Endothelial cell of umbilical vein (primary cell): ENCODE measurements around the gene AFP. TPM values are rescaled to one million over a fixed set of nuclear protein-coding genes. Genes with fewer than 3 reads are reported as not detected.

Experiments used
- BruUV-seq: library from RNA; stranded (reverse); fragments of 400-500 nt; replicated peaks from 2 replicates; lab custom pipeline; 2021; lab: Mats Ljungman, UMichigan
- CTCF ChIA-PET: fragments of 300-600, 350-600 bp; sonication (Branson Sonifier 250); formaldehyde crosslinking; loops from one replicate; lab custom pipeline; 2021; ENCODE audit warnings: antibody characterized with exemption, inconsistent platforms; lab: Charles Lee
- POLR2A ChIA-PET: fragments of 300-600, 350-600 bp; sonication (Branson Sonifier 250); formaldehyde crosslinking; loops from one replicate; lab custom pipeline; 2021; ENCODE audit warnings: antibody characterized with exemption, inconsistent platforms; lab: Charles Lee
- DNase-seq: peaks from one replicate; pipeline ENCODE4 v3.0.0-alpha.2; 2011; ENCODE audit warnings: low read depth, low spot score
- FAIRE-seq: peaks from 2 replicates; lab custom pipeline; 2011; peaks lifted over from hg19 to GRCh38; lab: Jason Lieb, UNC
- H2AFZ ChIP-seq: 2 replicates; pipeline ENCODE4 v1.6.0; 2012; ENCODE audit warnings: low read depth, low read length, control low read depth, inconsistent platforms
- H3K27ac ChIP-seq: 2 replicates; pipeline ENCODE4 v1.5.1; 2011; ENCODE audit warnings: low read depth, mild to moderate bottlenecking, control low read depth, low read length, moderate library complexity; ENCODE audit not compliant: insufficient read depth
- H3K27me3 ChIP-seq, 2 experiments: 2 replicates each; pipeline versions ENCODE4 v1.6.0 to v1.6.1; 2011; ENCODE audit warnings: low read length in 2 of 2, mixed read lengths in 1 of 2; ENCODE audit not compliant: control insufficient read depth in 2 of 2, insufficient read depth in 2 of 2
- H3K36me3 ChIP-seq, 2 experiments: 2 replicates in 1 of 2; 3 replicates in 1 of 2; pipeline ENCODE4 v1.5.1; 2011; ENCODE audit warnings: low read length in 2 of 2, mild to moderate bottlenecking in 1 of 2, moderate library complexity in 1 of 2; ENCODE audit not compliant: control insufficient read depth in 2 of 2, insufficient read depth in 2 of 2; ENCODE audit errors: extremely low read depth in 1 of 2
- H3K4me1 ChIP-seq: 3 replicates; pipeline ENCODE4 v1.5.1; 2011; ENCODE audit warnings: mild to moderate bottlenecking, low read length; ENCODE audit not compliant: control insufficient read depth, insufficient read depth; ENCODE audit errors: extremely low read depth
- H3K4me2 ChIP-seq: 2 replicates; pipeline ENCODE4 v1.6.1; 2011; ENCODE audit warnings: low read length, control low read depth, mixed read lengths; ENCODE audit not compliant: insufficient read depth
- H3K4me3 ChIP-seq, 3 experiments: fragments of 200-600 bp in 1 of 3; sonication (generic), shearing (Covaris generic) in 1 of 3; replicated peaks in 1 of 3; 2 replicates each; pipeline ENCODE4 v1.5.1; 2011 to 2016; ENCODE audit warnings: control low read depth in 3 of 3, low read length in 3 of 3, mild to moderate bottlenecking in 2 of 3, inconsistent platforms in 1 of 3, low read depth in 1 of 3, moderate library complexity in 1 of 3; ENCODE audit not compliant: insufficient read depth in 1 of 3
- H3K79me2 ChIP-seq: 2 replicates; pipeline ENCODE4 v1.6.0; 2012; ENCODE audit warnings: low read length, inconsistent platforms; ENCODE audit not compliant: control insufficient read depth, insufficient read depth
- H3K9ac ChIP-seq: replicated peaks from 2 replicates; pipeline ENCODE3; 2011; ENCODE audit warnings: low read length, control low read depth; ENCODE audit not compliant: insufficient read depth; ENCODE audit errors: extremely low read depth
- H3K9me1 ChIP-seq: replicated peaks from 3 replicates; pipeline ENCODE4 v1.6.0; 2011; ENCODE audit warnings: mild to moderate bottlenecking, low read length; ENCODE audit not compliant: control insufficient read depth, insufficient read depth; ENCODE audit errors: extremely low read depth
- H3K9me3 ChIP-seq: replicated peaks from 2 replicates; pipeline ENCODE4 v1.5.1; 2012; ENCODE audit warnings: low read length, inconsistent platforms; ENCODE audit not compliant: control insufficient read depth, insufficient read depth
- H4K20me1 ChIP-seq: replicated peaks from 2 replicates; pipeline ENCODE3; 2011; ENCODE audit warnings: mild to moderate bottlenecking, low read length; ENCODE audit not compliant: control insufficient read depth, insufficient read depth; ENCODE audit errors: extremely low read depth
- FOS ChIP-seq: IDR thresholded peaks from 2 replicates; pipeline ENCODE4 v1.6.1; 2011; ENCODE audit warnings: mild to moderate bottlenecking, low read length, moderate library complexity, borderline replicate concordance; ENCODE audit not compliant: insufficient read depth
- GATA2 ChIP-seq: IDR thresholded peaks from 2 replicates; pipeline ENCODE4 v1.7.0; 2011; ENCODE audit warnings: low read depth, mild to moderate bottlenecking, moderate library complexity, mixed read lengths, low read length; ENCODE audit not compliant: insufficient read length, insufficient read depth
- JUN ChIP-seq: IDR thresholded peaks from 2 replicates; pipeline ENCODE4 v1.6.1; 2011; ENCODE audit warnings: borderline replicate concordance, low read depth; ENCODE audit not compliant: insufficient read length, insufficient read depth
- POLR2A ChIP-seq: IDR thresholded peaks from 2 replicates; pipeline ENCODE4 v1.6.1; 2012; ENCODE audit warnings: low read depth, mild to moderate bottlenecking, control low read depth, low read length
- dilution Hi-C: fragments of 300-500 bp; cut with MboI; formaldehyde crosslinking; loops from one replicate; pipeline ENCODE4 v1.15.0; 2019; ENCODE audit warnings: low sequenced_read_pairs; ENCODE audit not compliant: extremely low pct_ligation_motif_present
- intact Hi-C: fragments of 100-400 bp; cut with micrococcal nuclease; formaldehyde crosslinking; loops from one replicate; pipeline ENCODE4 v1.10.0; 2022
- polyA plus RNA-seq, 4 experiments: library from polyadenylated mRNA; depleted of rRNA in 3 of 4; stranded (reverse) in 3 of 4; unstranded in 1 of 4; fragments of >200 nt; gene quantifications; 2 replicates each; pipeline versions ENCODE4 v1.2.1 to v1.2.3, GENCODE V29; 2011 to 2012; ENCODE audit warnings: missing spikeins in 1 of 4
- total RNA-seq: library from RNA; stranded (reverse); gene quantifications from 2 replicates; pipeline ENCODE4 v1.2.3, GENCODE V29; 2021

Gene AFP
- total and polyA plus RNA-seq, 2 donors (not counting 3 experiments of a cell fraction or from before 2014, with no cell fraction given): not detected

DNA sequence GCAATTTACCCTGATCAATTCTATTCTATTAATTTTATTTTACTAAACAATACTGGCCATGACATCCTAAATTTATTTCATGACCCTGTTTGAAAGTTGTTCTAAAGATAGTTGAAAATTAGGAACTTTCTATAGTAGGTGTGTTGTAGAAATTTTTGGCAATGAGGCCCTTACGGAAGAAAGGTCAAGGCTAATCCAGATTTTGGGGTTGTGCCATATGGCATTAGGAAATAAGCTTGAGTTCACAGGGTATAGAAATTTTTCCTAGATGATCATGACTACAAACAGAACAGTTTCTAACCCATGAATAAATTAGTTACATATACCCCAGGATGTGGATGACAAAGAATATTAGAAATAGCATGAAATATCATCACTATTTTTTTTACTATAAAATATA lies 39.7 kb upstream of the AFP start:
- Histone ChIP-seq H3K27ac (no peak overlapping the region), H2AFZ (no peak overlapping the region), H3K9ac (no peak overlapping the region), H3K36me3 (no peaks in the 10 kb centered on the region), H4K20me1 (no peaks in the 10 kb centered on the region), H3K4me2 (no peak overlapping the region), H3K4me3 (no peak overlapping the region), H3K9me1 (no peaks in the 10 kb centered on the region), H3K4me1 (no peaks in the 10 kb centered on the region), H3K79me2 (no peaks in the 10 kb centered on the region), H3K27me3 (peaks cover 0 to 5% of the 10 kb centered on the region in 2 experiments), H3K9me3 (no peaks in the 10 kb centered on the region)
- no peak for DNase-seq
- dilution Hi-C loops: no loop called here
- no peak for TF ChIP-seq POLR2A
- no TSS peak for BruUV-seq
- intact Hi-C loops: no loop called here
- no peak for FAIRE-seq
- ChIA-PET CTCF (no interaction called here), POLR2A (no interaction called here)

DNA sequence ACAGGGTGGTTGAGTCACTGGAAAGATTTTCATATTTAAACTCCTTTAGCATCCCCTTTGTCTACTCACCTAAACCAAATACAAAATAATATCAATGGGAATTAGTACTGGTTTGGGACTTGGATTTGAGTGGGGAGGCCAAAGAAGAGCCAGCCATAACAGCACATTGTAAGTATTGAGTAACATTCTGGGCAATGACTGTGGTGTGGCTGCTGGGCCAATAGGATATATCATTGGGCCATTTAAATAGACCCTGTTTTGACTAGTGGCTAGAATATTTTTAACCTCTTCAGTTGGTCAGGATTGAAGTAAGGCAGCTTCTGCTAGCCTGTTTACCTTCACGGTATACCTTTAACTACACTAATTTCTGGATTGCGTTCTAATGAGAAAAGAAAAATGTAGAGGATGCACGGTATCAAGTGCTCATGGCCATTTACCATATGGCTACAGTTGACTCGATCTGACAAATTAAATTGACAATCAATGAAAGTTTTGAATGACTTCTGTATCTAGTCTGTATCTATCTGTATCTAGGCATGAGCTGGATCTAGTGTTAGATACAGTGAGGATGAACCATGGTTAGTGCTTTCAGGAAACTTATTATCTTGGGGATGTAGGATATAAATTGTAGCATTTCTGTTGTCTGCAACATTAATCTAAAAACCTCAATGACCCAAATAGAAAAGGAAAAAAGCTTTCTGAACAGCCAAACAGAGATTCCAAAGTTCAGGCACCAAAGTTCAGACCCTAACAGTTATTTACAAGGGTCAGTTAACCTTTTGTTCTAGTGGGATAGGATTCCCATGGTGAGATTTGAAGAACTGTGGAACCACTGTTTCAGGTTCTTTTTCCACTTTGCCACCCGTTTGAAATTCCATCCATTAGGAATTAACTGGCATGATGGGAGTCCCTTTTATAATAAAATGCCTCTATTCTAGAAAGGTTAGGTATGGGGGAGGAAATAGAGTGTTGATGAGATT lies 38.7 kb upstream of the AFP start:
- H3K27me3 ChIP-seq: peaks cover 0 to 5% of the 10 kb centered on the region in 2 experiments
- no peak overlapping the region for H3K4me2 ChIP-seq
- no peak for TF ChIP-seq GATA2
- TF ChIP-seq POLR2A: no peak
- no peak for TF ChIP-seq FOS
- TF ChIP-seq JUN: no peak
- H3K27ac ChIP-seq: no peak overlapping the region
- no peak overlapping the region for H2AFZ ChIP-seq
- H4K20me1 ChIP-seq: no peaks in the 10 kb centered on the region
- dilution Hi-C loops: no loop called here
- no peaks in the 10 kb centered on the region for H3K79me2 ChIP-seq
- no peaks in the 10 kb centered on the region for H3K9me3 ChIP-seq
- H3K9ac ChIP-seq: no peak overlapping the region
- no peak overlapping the region for H3K4me3 ChIP-seq
- no peaks in the 10 kb centered on the region for H3K36me3 ChIP-seq
- no TSS peak for BruUV-seq
- no peaks in the 10 kb centered on the region for H3K4me1 ChIP-seq
- no peaks in the 10 kb centered on the region for H3K9me1 ChIP-seq
- intact Hi-C loops: no loop called here
- ChIA-PET CTCF (no interaction called here), POLR2A (no interaction called here)
- DNase-seq (no peak), FAIRE-seq (no peak)
